ENCODE results near the gene NPIPB6. TPM values are rescaled to one million over a fixed set of nuclear protein-coding genes. Genes with fewer than 3 reads are reported as not detected.

The NPIPB6 gene
- total RNA-seq, 1 experiment from 2014 or later, result 0.55 TPM

- no peak for DNase-seq (ENCODE audit: low read depth, low spot score)
- in situ Hi-C loops (cut with HindIII; ENCODE audit: low pct_unique_long_range_greater_than_20kb, low sequenced_read_pairs), result no loop called here
These were observed 53.4 kb downstream of the NPIPB6 start for GRCh38 chr16:28309811-28310311.

GRCh38 chr16:28308794-28309584, 54.3 kb downstream of the NPIPB6 start:
- in situ Hi-C loops (cut with HindIII; ENCODE audit: low pct_unique_long_range_greater_than_20kb, low sequenced_read_pairs), result no loop called here
- DNase-seq (ENCODE audit: low read depth, low spot score), result no peak

GRCh38 chr16:28307936-28308335, 55.4 kb downstream of the NPIPB6 start:
- DNase-seq (ENCODE audit: low read depth, low spot score), result no peak
- in situ Hi-C loops (cut with HindIII; ENCODE audit: low pct_unique_long_range_greater_than_20kb, low sequenced_read_pairs), result no loop called here

- in situ Hi-C loops (cut with HindIII; ENCODE audit: low pct_unique_long_range_greater_than_20kb, low sequenced_read_pairs), result no loop called here
These were observed 59.1 kb downstream of the NPIPB6 start for GRCh38 chr16:28304214-28304613.

GRCh38 chr16:28303132-28303531, 60.2 kb downstream of the NPIPB6 start:
- in situ Hi-C loops (cut with HindIII; ENCODE audit: low pct_unique_long_range_greater_than_20kb, low sequenced_read_pairs), result no loop called here
- DNase-seq (ENCODE audit: low read depth, low spot score), result no peak

More at GRCh38 chr16:28304214-28304613, 59.1 kb downstream of the NPIPB6 start:
- DNase-seq (ENCODE audit: low read depth, low spot score), result peak; percentile 42

- DNase-seq (ENCODE audit: low read depth, low spot score), result no peak
- in situ Hi-C loops (cut with HindIII; ENCODE audit: low pct_unique_long_range_greater_than_20kb, low sequenced_read_pairs), result no loop called here
These were observed 61.7 kb downstream of the NPIPB6 start for GRCh38 chr16:28301620-28302019.

GRCh38 chr16:28301154-28301553, 62.2 kb downstream of the NPIPB6 start:
- DNase-seq (ENCODE audit: low read depth, low spot score), result no peak
- in situ Hi-C loops (cut with HindIII; ENCODE audit: low pct_unique_long_range_greater_than_20kb, low sequenced_read_pairs), result no loop called here

GRCh38 chr16:28300327-28300726, 63.0 kb downstream of the NPIPB6 start:
- in situ Hi-C loops (cut with HindIII; ENCODE audit: low pct_unique_long_range_greater_than_20kb, low sequenced_read_pairs), result no loop called here
- DNase-seq (ENCODE audit: low read depth, low spot score), result no peak

- DNase-seq (ENCODE audit: low read depth, low spot score), result no peak
- in situ Hi-C loops (cut with HindIII; ENCODE audit: low pct_unique_long_range_greater_than_20kb, low sequenced_read_pairs), result no loop called here
These were observed 64.8 kb downstream of the NPIPB6 start for GRCh38 chr16:28298511-28298878.

- in situ Hi-C loops (cut with HindIII; ENCODE audit: low pct_unique_long_range_greater_than_20kb, low sequenced_read_pairs), result no loop called here
- DNase-seq (ENCODE audit: low read depth, low spot score), result no peak
These were observed 65.4 kb downstream of the NPIPB6 start for GRCh38 chr16:28297784-28298510.

- in situ Hi-C loops (cut with HindIII; ENCODE audit: low pct_unique_long_range_greater_than_20kb, low sequenced_read_pairs), result no loop called here
- DNase-seq (ENCODE audit: low read depth, low spot score), result no peak
These were observed 66.0 kb downstream of the NPIPB6 start for GRCh38 chr16:28297308-28297707.

- DNase-seq (ENCODE audit: low read depth, low spot score), result no peak
- in situ Hi-C loops (cut with HindIII; ENCODE audit: low pct_unique_long_range_greater_than_20kb, low sequenced_read_pairs), result no loop called here
These were observed 68.0 kb downstream of the NPIPB6 start for GRCh38 chr16:28295276-28295675.

- in situ Hi-C loops (cut with HindIII; ENCODE audit: low pct_unique_long_range_greater_than_20kb, low sequenced_read_pairs), result no loop called here
These were observed 69.1 kb downstream of the NPIPB6 start for GRCh38 chr16:28294201-28294600.

GRCh38 chr16:28293601-28293960, 69.7 kb downstream of the NPIPB6 start:
- in situ Hi-C loops (cut with HindIII; ENCODE audit: low pct_unique_long_range_greater_than_20kb, low sequenced_read_pairs), result no loop called here
- DNase-seq (ENCODE audit: low read depth, low spot score), result no peak

More at GRCh38 chr16:28294201-28294600, 69.1 kb downstream of the NPIPB6 start:
- DNase-seq (ENCODE audit: low read depth, low spot score), result no peak

- in situ Hi-C loops (cut with HindIII; ENCODE audit: low pct_unique_long_range_greater_than_20kb, low sequenced_read_pairs), result no loop called here
- no peak for DNase-seq (ENCODE audit: low read depth, low spot score)
These were observed 70.3 kb downstream of the NPIPB6 start for GRCh38 chr16:28292731-28293600.
